HG03354 (cell line): Measurements from ENCODE around the gene GPR143.

Experiments
- ATAC-seq: cut with Tn5 transposase; IDR thresholded peaks from one replicate; pipeline ENCODE4 v1.9.1; 2021; ENCODE audit warnings: mild to moderate bottlenecking; ENCODE audit not compliant: unreplicated experiment, poor library complexity, severe bottlenecking

GPR143 gene

DNA sequence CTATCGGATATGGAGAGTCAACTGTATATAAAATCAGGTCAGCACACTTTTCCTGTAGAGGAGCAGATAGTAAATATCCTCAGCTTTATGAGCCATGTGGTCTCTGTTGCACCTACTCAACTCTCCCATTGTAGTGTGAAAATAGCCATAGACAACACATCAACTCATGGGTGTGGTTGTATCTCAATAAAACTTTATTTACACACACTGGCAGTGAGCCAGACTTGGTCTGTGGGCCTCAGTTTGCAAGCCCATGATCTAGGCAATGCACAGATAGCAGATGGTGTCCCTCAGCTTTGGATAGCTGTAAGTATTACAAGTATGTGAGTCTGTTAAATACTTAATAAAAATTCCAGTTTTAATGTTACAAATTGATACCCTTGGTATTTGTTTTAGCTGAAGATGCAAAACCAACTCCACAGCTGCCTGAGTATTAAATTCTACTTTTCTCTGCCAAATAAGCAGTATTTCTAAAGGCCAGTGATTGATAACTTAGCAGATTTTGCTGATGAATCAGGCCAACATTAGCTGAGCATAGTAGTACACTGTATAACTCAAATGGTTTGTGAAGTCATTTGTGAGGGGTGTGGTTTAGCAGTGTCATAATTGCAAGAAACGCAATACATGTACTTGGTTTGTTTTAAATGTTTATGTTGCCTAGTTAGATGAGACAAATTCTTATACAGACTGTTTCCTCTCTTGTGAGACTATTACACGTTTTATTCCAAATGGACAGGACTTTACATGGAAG is 87.3 kb downstream of the GPR143 start:
- no peak for ATAC-seq

DNA sequence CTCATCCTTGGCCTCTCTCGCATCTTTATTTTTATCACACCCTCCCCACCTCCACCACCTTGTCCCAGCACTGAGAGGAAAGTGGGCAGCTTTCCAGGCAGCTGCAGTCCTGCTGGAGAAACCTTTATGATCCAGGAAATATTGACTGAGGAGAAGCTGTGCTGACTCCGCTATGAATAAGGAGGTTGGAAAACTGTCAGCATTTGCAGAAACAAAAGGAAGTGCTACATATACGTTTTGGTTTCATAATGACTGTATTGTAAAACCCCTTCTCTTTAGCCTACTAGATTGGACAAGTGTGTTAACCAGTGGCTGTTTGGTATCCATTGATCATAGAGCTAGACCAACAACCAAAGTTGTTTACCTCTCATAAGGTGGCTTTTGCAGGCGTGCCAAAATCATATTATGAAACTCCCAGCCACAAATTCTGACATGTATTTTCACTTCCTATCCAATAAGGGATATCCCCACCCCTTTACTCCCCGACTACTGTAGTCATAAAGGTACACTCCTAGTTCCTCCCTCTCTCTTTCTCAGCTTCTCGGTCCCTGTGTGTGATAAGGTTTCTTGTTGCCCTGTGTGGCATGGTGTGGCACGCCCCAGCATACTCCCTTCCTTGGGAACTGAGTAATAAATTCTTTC is 88.4 kb downstream of the GPR143 start:
- peak; percentile 98 for ATAC-seq

GRCh38 chrX:9676738-9677097 is 88.9 kb downstream of the GPR143 start:
- ATAC-seq: no peak

GRCh38 chrX:9676306-9676705 is 89.3 kb downstream of the GPR143 start:
- ATAC-seq: no peak
